Effector memory CD8-positive, alpha-beta T cell (primary cell): Measurements from ENCODE around the gene KRTAP19-6.

Experiments used
- ATAC-seq: fragments of 150-1000 bp; cut with Tn5 transposase; replicated peaks from 2 replicates; pipeline ENCODE4 v1.10.0; 2021; ENCODE audit warnings: mild to moderate bottlenecking, moderate library complexity
- DNase-seq, 3 experiments: peaks; one replicate each; pipeline ENCODE4 v3.0.0; 2021
- H3K27ac Mint-ChIP-seq, 2 donors: one replicate each; pipeline ENCODE4 v1.8.0; 2022; ENCODE audit warnings: mild to moderate bottlenecking in 2 of 2, mixed read lengths in 2 of 2, moderate library complexity in 2 of 2
- H3K27me3 Mint-ChIP-seq, 2 donors: one replicate each; pipeline ENCODE4 v1.8.0; 2022; ENCODE audit warnings: mixed read lengths in 2 of 2
- H3K36me3 Mint-ChIP-seq: one replicate; pipeline ENCODE4 v1.8.0; 2022; ENCODE audit warnings: mild to moderate bottlenecking, moderate library complexity, mixed read lengths; ENCODE audit not compliant: insufficient read depth
- H3K4me1 Mint-ChIP-seq, 2 donors: one replicate each; pipeline ENCODE4 v1.8.0; 2022; ENCODE audit warnings: low read depth in 2 of 2, mixed read lengths in 2 of 2
- H3K4me3 Mint-ChIP-seq, 2 donors: one replicate each; pipeline ENCODE4 v1.8.0; 2022; ENCODE audit warnings: mild to moderate bottlenecking in 2 of 2, mixed read lengths in 2 of 2, moderate library complexity in 2 of 2
- H3K9me3 Mint-ChIP-seq, 2 donors: one replicate each; pipeline ENCODE4 v1.8.0; 2022; ENCODE audit warnings: mixed read lengths in 2 of 2
- total RNA-seq, 9 experiments: gene quantifications; one replicate each; lab custom pipeline; 2026; lab: John Stamatoyannopoulos, UW

KRTAP19-6 gene, protein sequence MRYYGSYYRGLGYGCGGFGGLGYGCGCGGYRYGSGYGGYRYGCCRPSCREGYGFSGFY
- total RNA-seq: 0 reads per million in 9 experiments

GRCh38 chr21:30541764-30542163, at the start of gene KRTAP19-6:
Gene KRTAP19-6 (minus strand): TSS chr21:30541864. CDS start chr21:30541833, 31 bp downstream.
- no peak within 1 kb of the TSS for H3K4me3 Mint-ChIP-seq
- no peaks in the 10 kb centered on the region for H3K4me1 Mint-ChIP-seq
- H3K36me3 Mint-ChIP-seq: no peaks in the 10 kb centered on the region
- ATAC-seq: no peak
- H3K27ac Mint-ChIP-seq: no peak within 1 kb of the TSS
- no peak for DNase-seq
- H3K27me3 Mint-ChIP-seq: no peaks in the 10 kb centered on the region
- H3K9me3 Mint-ChIP-seq: peaks cover 5 to 7% of the 10 kb centered on the region in 2 donors

DNA sequence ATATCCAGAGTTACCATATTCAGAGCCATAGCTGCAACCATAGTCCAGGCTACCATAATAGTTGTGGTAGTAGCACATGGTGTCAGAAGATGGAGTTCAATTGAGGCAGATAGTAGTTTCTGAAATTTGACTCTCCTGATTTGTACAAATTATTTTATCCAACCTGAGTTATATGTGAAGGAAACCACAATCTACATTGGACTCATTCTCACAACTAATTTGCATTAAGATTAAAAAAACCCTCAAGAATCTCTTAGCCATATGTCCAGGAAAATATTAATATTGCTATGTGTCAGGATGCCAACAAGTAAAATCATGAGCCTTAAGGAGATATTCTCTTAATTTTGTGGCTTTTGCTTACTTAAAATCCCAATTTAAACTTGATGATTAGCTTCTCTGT, 48.6 kb upstream of the KRTAP19-6 start, which contains the start of gene KRTAP22-2:
KRTAP22-2 (minus strand) TSS at position 101 of the 400 bp plus-strand sequence.
- H3K27me3 Mint-ChIP-seq: no peaks in the 10 kb centered on the region

GRCh38 chr21:30582870-30583269, 41.2 kb upstream of the KRTAP19-6 start:
- H3K36me3 Mint-ChIP-seq: no peaks in the 10 kb centered on the region
- no peak overlapping the region for H3K27ac Mint-ChIP-seq
- no peaks in the 10 kb centered on the region for H3K4me1 Mint-ChIP-seq
- no peak for DNase-seq
- no peaks in the 10 kb centered on the region for H3K27me3 Mint-ChIP-seq
- H3K4me3 Mint-ChIP-seq: no peak overlapping the region
- ATAC-seq: no peak
- H3K9me3 Mint-ChIP-seq: no peaks in the 10 kb centered on the region

More for the DNA sequence above, 48.6 kb upstream of the KRTAP19-6 start, which contains the start of gene KRTAP22-2:
- Mint-ChIP-seq H3K36me3 (no peaks in the 10 kb centered on the region), H3K4me1 (no peaks in the 10 kb centered on the region), H3K4me3 (no peak within 1 kb of the TSS), H3K27ac (no peak within 1 kb of the TSS), H3K9me3 (peaks cover 0 to 5% of the 10 kb centered on the region in 2 donors)
- ATAC-seq (no peak), DNase-seq (no peak)

- Mint-ChIP-seq H3K4me1 (no peaks in the 10 kb centered on the region), H3K36me3 (no peaks in the 10 kb centered on the region)
Observed at GRCh38 chr21:30580132-30580531, 38.5 kb upstream of the KRTAP19-6 start.

DNA sequence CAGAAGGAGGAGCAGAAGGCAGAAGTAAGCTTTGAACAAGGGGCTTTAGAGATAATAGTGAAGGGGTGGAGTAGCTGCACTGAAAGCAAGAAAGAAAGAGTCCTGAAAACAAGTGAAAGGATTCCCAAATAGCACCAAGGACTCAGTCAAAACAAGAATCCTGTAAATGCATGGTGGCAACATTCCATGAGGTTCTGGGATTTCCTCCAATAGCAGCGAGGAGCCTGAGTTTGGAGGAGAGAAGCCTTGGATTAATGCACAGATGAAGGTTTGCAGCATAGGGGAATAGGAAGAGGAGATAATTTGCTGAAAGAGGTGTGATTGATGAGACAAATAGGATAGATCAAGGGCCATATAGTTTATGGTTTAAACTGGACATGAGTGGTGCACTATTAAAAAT, 37.7 kb upstream of the KRTAP19-6 start:
- Mint-ChIP-seq H3K4me3 (no peak overlapping the region), H3K27ac (no peak overlapping the region), H3K9me3 (no peaks in the 10 kb centered on the region), H3K27me3 (no peaks in the 10 kb centered on the region), H3K36me3 (no peaks in the 10 kb centered on the region), H3K4me1 (no peaks in the 10 kb centered on the region)
- no peak for ATAC-seq
- DNase-seq: no peak

More at GRCh38 chr21:30580132-30580531, 38.5 kb upstream of the KRTAP19-6 start:
- no peak overlapping the region for H3K27ac Mint-ChIP-seq
- H3K9me3 Mint-ChIP-seq: no peaks in the 10 kb centered on the region
- DNase-seq (no peak), ATAC-seq (no peak)
- H3K4me3 Mint-ChIP-seq: no peak overlapping the region
- no peaks in the 10 kb centered on the region for H3K27me3 Mint-ChIP-seq

DNA sequence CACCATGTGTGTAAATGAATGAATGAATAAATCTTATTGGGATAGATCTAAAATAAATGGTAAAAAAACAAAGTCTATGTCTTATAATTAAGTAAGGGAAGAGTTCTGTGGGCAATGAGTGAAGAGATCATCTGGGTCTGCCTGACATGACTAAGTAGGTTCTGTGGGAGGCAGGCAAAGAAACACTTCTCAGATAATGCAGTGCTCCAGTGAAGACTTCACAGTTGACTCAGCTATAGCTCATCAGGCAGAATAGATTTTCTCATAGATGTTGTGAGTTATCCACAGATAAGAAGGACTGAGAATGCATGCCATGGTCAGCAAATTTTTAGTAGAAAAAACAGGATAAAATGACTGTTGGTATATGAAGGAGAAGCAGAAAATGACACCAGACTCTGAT, 36.1 kb upstream of the KRTAP19-6 start:
- Mint-ChIP-seq H3K27me3 (no peaks in the 10 kb centered on the region), H3K36me3 (no peaks in the 10 kb centered on the region), H3K4me3 (no peak overlapping the region), H3K4me1 (no peaks in the 10 kb centered on the region), H3K9me3 (no peaks in the 10 kb centered on the region), H3K27ac (no peak overlapping the region)
- ATAC-seq: no peak
- no peak for DNase-seq

DNA sequence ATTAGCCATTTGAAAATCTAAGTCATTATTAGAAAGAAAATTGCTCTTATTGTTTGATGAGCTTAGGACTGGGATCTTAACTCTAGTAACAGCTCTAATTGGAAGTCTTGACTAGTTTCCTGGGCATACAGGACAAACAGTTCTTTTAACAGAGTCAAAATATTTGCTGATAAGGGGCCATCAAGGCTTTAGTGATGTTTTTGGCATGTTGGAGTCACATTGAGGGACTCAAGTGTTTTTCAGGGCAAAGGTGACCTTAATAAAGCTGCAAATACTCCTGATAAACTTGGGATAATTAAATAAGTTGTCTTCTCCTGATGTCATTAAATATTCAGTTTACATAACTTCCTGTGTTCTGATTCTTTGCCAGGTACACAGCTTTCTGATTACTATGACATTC, 26.0 kb upstream of the KRTAP19-6 start:
- no peak overlapping the region for H3K4me3 Mint-ChIP-seq
- ATAC-seq: no peak

GRCh38 chr21:30563630-30564029, 22.0 kb upstream of the KRTAP19-6 start:
- Mint-ChIP-seq H3K36me3 (peaks cover 5% of the 10 kb centered on the region), H3K9me3 (no peaks in the 10 kb centered on the region), H3K27me3 (no peaks in the 10 kb centered on the region), H3K4me3 (no peak overlapping the region), H3K4me1 (no peaks in the 10 kb centered on the region), H3K27ac (no peak overlapping the region)
- no peak for ATAC-seq
- no peak for DNase-seq

More for the DNA sequence above, 26.0 kb upstream of the KRTAP19-6 start:
- H3K4me1 Mint-ChIP-seq: no peaks in the 10 kb centered on the region
- H3K27ac Mint-ChIP-seq: no peak overlapping the region
- peaks cover 0 to 6% of the 10 kb centered on the region in 2 donors for H3K9me3 Mint-ChIP-seq
- H3K27me3 Mint-ChIP-seq: no peaks in the 10 kb centered on the region
- H3K36me3 Mint-ChIP-seq: peaks cover 5% of the 10 kb centered on the region
- DNase-seq: no peak

DNA sequence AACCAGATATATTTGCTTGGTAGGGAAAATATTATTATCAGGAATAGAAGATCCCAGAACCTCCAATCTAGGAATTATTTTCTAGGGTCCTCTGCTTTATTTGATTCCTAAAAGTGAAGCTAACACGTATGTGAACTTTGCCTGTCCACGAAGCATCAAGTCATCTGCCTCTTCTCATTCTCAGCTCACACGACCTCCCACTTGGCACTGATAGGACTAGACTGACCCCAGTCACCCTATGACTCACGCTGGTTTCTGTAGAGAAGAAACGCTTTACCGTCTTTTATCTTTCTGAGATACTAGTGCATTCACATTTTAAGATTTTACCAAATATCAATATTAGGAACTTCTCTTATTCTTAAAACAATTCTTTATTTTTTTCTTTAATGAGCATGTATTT, 21.4 kb upstream of the KRTAP19-6 start:
- H3K27me3 Mint-ChIP-seq: no peaks in the 10 kb centered on the region
- H3K4me3 Mint-ChIP-seq: no peak overlapping the region
- H3K4me1 Mint-ChIP-seq: no peaks in the 10 kb centered on the region
- H3K36me3 Mint-ChIP-seq: peaks cover 5% of the 10 kb centered on the region
- H3K9me3 Mint-ChIP-seq: no peaks in the 10 kb centered on the region
- no peak overlapping the region for H3K27ac Mint-ChIP-seq
- DNase-seq (no peak), ATAC-seq (no peak)

GRCh38 chr21:30561957-30562356, 20.3 kb upstream of the KRTAP19-6 start:
- Mint-ChIP-seq H3K27ac (no peak overlapping the region), H3K27me3 (no peaks in the 10 kb centered on the region), H3K36me3 (peaks cover 5% of the 10 kb centered on the region), H3K4me3 (no peak overlapping the region), H3K9me3 (no peaks in the 10 kb centered on the region), H3K4me1 (no peaks in the 10 kb centered on the region)
- DNase-seq (no peak), ATAC-seq (no peak)

DNA sequence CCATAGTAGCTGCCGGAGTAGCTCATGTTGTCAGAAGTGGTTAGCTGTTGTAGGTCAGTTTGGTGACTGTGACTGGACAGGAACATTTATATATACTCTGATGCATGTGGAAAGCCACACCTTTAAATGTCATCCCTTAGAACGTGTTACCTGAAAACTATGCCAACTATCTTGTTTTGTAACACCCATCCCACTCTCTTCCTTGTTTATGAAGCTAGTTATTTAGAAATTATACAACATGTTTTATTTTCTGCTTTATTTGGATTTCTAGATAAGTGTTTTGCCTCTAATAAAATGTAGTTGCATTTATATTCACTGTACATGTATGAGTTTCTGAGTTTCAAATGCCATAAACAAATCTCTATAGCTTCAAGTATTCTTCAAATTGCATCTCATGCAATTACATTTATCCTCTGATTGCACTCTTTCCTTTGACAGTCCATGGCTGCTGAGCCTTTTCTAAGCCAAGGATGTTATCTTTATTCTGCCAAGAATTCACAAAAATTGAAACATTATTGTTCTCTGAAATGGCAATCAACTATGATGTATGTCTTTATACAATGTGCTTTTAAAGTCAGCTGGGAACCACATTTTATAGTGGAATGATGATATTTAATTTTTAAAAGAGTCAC, 19.7 kb upstream of the KRTAP19-6 start, which contains the start of gene KRTAP19-7:
KRTAP19-7 (minus strand) TSS at position 51 of the 632 bp plus-strand sequence; CDS start at position 26, 25 bp downstream.
- Mint-ChIP-seq H3K36me3 (peaks cover 5% of the 10 kb centered on the region), H3K27ac (no peak within 1 kb of the TSS), H3K4me1 (no peaks in the 10 kb centered on the region), H3K27me3 (no peaks in the 10 kb centered on the region), H3K4me3 (no peak within 1 kb of the TSS), H3K9me3 (no peaks in the 10 kb centered on the region)
- no peak for ATAC-seq
- DNase-seq: no peak

GRCh38 chr21:30555095-30555494, 13.4 kb upstream of the KRTAP19-6 start:
- Mint-ChIP-seq H3K9me3 (peaks cover 5 to 20% of the 10 kb centered on the region in 2 donors), H3K27me3 (no peaks in the 10 kb centered on the region), H3K36me3 (no peaks in the 10 kb centered on the region), H3K4me1 (no peaks in the 10 kb centered on the region), H3K4me3 (no peak overlapping the region), H3K27ac (no peak overlapping the region)
- ATAC-seq (no peak), DNase-seq (no peak)

DNA sequence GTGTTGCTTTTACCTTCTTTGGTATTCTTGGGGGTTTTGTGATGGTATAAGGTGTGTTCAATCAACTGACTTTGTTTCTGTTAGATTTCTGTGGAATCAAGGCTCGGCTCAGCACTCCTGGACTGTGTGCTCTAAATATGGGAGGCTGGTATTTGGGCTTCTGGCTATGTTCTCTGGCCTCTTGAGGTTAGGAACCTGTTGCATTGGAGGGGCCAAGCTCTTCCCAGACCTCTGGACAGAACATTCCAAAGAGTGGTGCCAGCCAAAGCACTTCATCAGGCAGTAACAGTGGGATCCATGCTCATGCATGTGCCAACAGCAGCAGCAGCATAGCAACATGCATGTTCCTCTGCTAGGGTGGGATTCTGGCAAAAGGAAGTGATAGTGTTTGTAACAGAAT, 11.1 kb upstream of the KRTAP19-6 start:
- Mint-ChIP-seq H3K4me1 (no peaks in the 10 kb centered on the region), H3K36me3 (no peaks in the 10 kb centered on the region), H3K27ac (no peak overlapping the region), H3K9me3 (peaks cover 8 to 24% of the 10 kb centered on the region in 2 donors), H3K27me3 (no peaks in the 10 kb centered on the region), H3K4me3 (no peak overlapping the region)
- no peak for DNase-seq
- no peak for ATAC-seq

- Mint-ChIP-seq H3K36me3 (no peaks in the 10 kb centered on the region), H3K4me3 (no peak overlapping the region), H3K27me3 (no peaks in the 10 kb centered on the region), H3K9me3 (peaks cover 0 to 3% of the 10 kb centered on the region in 2 donors), H3K27ac (no peak overlapping the region), H3K4me1 (no peaks in the 10 kb centered on the region)
- no peak for DNase-seq
- no peak for ATAC-seq
Observed at GRCh38 chr21:30518876-30519275, 22.8 kb downstream of the KRTAP19-6 start.
